HepG2 (cell line): ENCODE measurements around the gene CACNA1F. TPM values are rescaled to one million over a fixed set of nuclear protein-coding genes. Genes with fewer than 3 reads are reported as not detected.

Source experiments
- AKAP8 ChIP-seq: sonication (generic); formaldehyde crosslinking; IDR thresholded peaks from 2 replicates; pipeline ENCODE4 v1.5.1; 2020; ENCODE audit warnings: mild to moderate bottlenecking, missing genetic modification reagents
- BCLAF1 ChIP-seq: fragments of 450-650 bp; IDR thresholded peaks from 2 replicates; pipeline ENCODE4 v1.6.1; 2017; ENCODE audit warnings: mild to moderate bottlenecking
- ETV5 ChIP-seq: IDR thresholded peaks from 2 replicates; pipeline ENCODE4 v1.6.1; 2018; ENCODE audit warnings: missing biosample characterization, missing genetic modification reagents, inconsistent platforms, borderline replicate concordance
- FOXA1 ChIP-seq, 2 experiments: fragments of 450-650 bp in 1 of 2; sonication (generic) in 1 of 2; formaldehyde crosslinking in 1 of 2; IDR thresholded peaks; 2 replicates each; pipeline versions ENCODE4 v1.4.0 to v1.6.1; 2016 to 2020; ENCODE audit warnings: missing genetic modification reagents in 1 of 2
- GMEB1 ChIP-seq: sonication (generic); formaldehyde crosslinking; IDR thresholded peaks from 2 replicates; pipeline ENCODE4 v1.5.1; 2020; ENCODE audit warnings: missing genetic modification reagents, mild to moderate bottlenecking, borderline replicate concordance
- HMGA1 ChIP-seq: sonication (generic); formaldehyde crosslinking; conservative IDR thresholded peaks from 2 replicates; pipeline ENCODE4 v1.4.0; 2020; ENCODE audit warnings: missing genetic modification reagents
- HNF1B ChIP-seq: sonication (generic); formaldehyde crosslinking; IDR thresholded peaks from 2 replicates; pipeline ENCODE4 v1.5.1; 2020; ENCODE audit warnings: mild to moderate bottlenecking, moderate library complexity, missing genetic modification reagents
- HNRNPUL1 ChIP-seq: fragments of 200-400 bp; formaldehyde crosslinking; IDR thresholded peaks from 2 replicates; pipeline ENCODE4 v1.6.1; 2017; ENCODE audit warnings: low read depth, mild to moderate bottlenecking, low read length, moderate library complexity
- KLF13 ChIP-seq: sonication (generic); formaldehyde crosslinking; IDR thresholded peaks from 2 replicates; pipeline ENCODE4 v1.4.0; 2020; ENCODE audit warnings: mild to moderate bottlenecking, missing genetic modification reagents
- MED13 ChIP-seq: sonication (generic); formaldehyde crosslinking; IDR thresholded peaks from 2 replicates; pipeline ENCODE4 v1.5.0; 2020; ENCODE audit warnings: missing genetic modification reagents
- SP1 ChIP-seq, 2 experiments: fragments of 450-650 bp in 1 of 2; sonication (generic) in 1 of 2; formaldehyde crosslinking in 1 of 2; IDR thresholded peaks; 2 replicates each; pipeline versions ENCODE4 v1.4.0 to v1.6.1; 2016 to 2020; ENCODE audit warnings: missing genetic modification reagents in 1 of 2
- TFE3 ChIP-seq: IDR thresholded peaks from 2 replicates; pipeline ENCODE4 v1.6.1; 2016
- ZFP82 ChIP-seq: sonication (generic); formaldehyde crosslinking; IDR thresholded peaks from 2 replicates; pipeline ENCODE4 v1.5.1; 2020; ENCODE audit warnings: mild to moderate bottlenecking, missing genetic modification reagents, borderline replicate concordance
- ZFYVE20 ChIP-seq: sonication (generic); formaldehyde crosslinking; IDR thresholded peaks from 2 replicates; pipeline ENCODE4 v1.8.0; 2023; ENCODE audit warnings: low read depth, mild to moderate bottlenecking, moderate library complexity, missing genetic modification reagents, borderline replicate concordance
- ZMYM4 ChIP-seq: sonication (generic); formaldehyde crosslinking; IDR thresholded peaks from 2 replicates; pipeline ENCODE4 v1.8.1; 2023; ENCODE audit warnings: mild to moderate bottlenecking, missing genetic modification reagents
- ZNF143 ChIP-seq: sonication (generic); formaldehyde crosslinking; IDR thresholded peaks from 2 replicates; pipeline ENCODE4 v1.4.0; 2020; ENCODE audit warnings: missing genetic modification reagents
- ZNF567 ChIP-seq: sonication (generic); formaldehyde crosslinking; IDR thresholded peaks from 2 replicates; pipeline ENCODE4 v1.8.1; 2023; ENCODE audit warnings: mild to moderate bottlenecking, missing genetic modification reagents, borderline replicate concordance
- ZNF678 ChIP-seq: sonication (generic); formaldehyde crosslinking; IDR thresholded peaks from 2 replicates; pipeline ENCODE4 v1.4.0; 2020; ENCODE audit warnings: mild to moderate bottlenecking, missing genetic modification reagents
- ZNF749 ChIP-seq: sonication (generic); formaldehyde crosslinking; IDR thresholded peaks from 2 replicates; pipeline ENCODE4 v1.8.0; 2022; ENCODE audit warnings: mild to moderate bottlenecking, missing genetic modification reagents, moderate library complexity, borderline replicate concordance
- ZNF891 ChIP-seq: sonication (generic); formaldehyde crosslinking; IDR thresholded peaks from 2 replicates; pipeline ENCODE4 v1.5.0; 2020; ENCODE audit warnings: mild to moderate bottlenecking, missing genetic modification reagents
- polyA plus RNA-seq, 8 experiments: library from polyadenylated mRNA; depleted of rRNA in 3 of 8; stranded (reverse) in 7 of 8; unstranded in 1 of 8; fragments of >200 nt; fragmentation: Illumina TruSeq in 4 of 8; extraction: Trizol in 4 of 8; gene quantifications; 2 replicates each; pipeline versions ENCODE4 v1.2.1 to v1.2.3, GENCODE V29; 2011 to 2016; ENCODE audit warnings: low read depth in 4 of 8, missing spikeins in 1 of 8, mixed read lengths in 1 of 8; ENCODE audit not compliant: insufficient read depth in 1 of 8
- total RNA-seq, 5 experiments: library from RNA; depleted of rRNA; stranded (reverse); fragments of >200 nt; fragmentation: Illumina TruSeq; extraction: Trizol; gene quantifications; 2 replicates each; pipeline ENCODE4 v1.2.3, GENCODE V29; 2016; ENCODE audit warnings: low read depth in 1 of 5

Gene CACNA1F
- total and polyA plus RNA-seq, 2 of the 13 experiments (the other 11 are each of a cell fraction or from before 2014, with no cell fraction given), result 0.03 TPM; not detected in 1

GRCh38 chrX:49199906-49200771, 33.0 kb downstream of the CACNA1F start, which contains the start of gene SYP (continued):
- TF ChIP-seq TFE3 (CRISPR knock-in tag) (peak; percentile 52; the same call in 1 of the 2 replicates), ZNF891 (CRISPR knock-in tag) (peak; percentile 54; the same call in 1 of the 2 replicates), HNF1B (CRISPR knock-in tag) (0 out of 2 replicates have a peak, but pooled peaks have one; percentile 32), ZMYM4 (CRISPR knock-in tag) (peak; percentile 89), MED13 (no peak), ZNF143 (CRISPR knock-in tag) (no peak), FOXA1 (IDR thresholded peaks at IDR 0.05) (no peak), FOXA1 (CRISPR knock-in tag; IDR thresholded peaks at IDR 0.05) (no peak), ZFYVE20 (CRISPR knock-in tag) (no peak), ZNF567 (CRISPR knock-in tag) (0 out of 2 replicates have a peak, but pooled peaks have one; percentile 35), ZNF749 (CRISPR knock-in tag) (peak; percentile 70; the same call in 1 of the 2 replicates), KLF13 (CRISPR knock-in tag) (no peak), BCLAF1 (no peak), HNRNPUL1 (no peak), HMGA1 (CRISPR knock-in tag) (no peak), ETV5 (CRISPR knock-in tag) (no peak), ZNF678 (CRISPR knock-in tag) (peak; percentile 57; the same call in 1 of the 2 replicates), AKAP8 (CRISPR knock-in tag) (peak; percentile 66; the same call in 1 of the 2 replicates), SP1 (IDR thresholded peaks at IDR 0.05) (no peak), SP1 (CRISPR knock-in tag; IDR thresholded peaks at IDR 0.05) (peak; percentile 73), ZFP82 (CRISPR knock-in tag) (no peak), GMEB1 (CRISPR knock-in tag) (peak; percentile 67)
